Activated gamma-delta T cell treated with anti-CD3 and anti-CD28 coated beads, Interleukin-2, amount 50 U/mL, for 16 hours (primary cell): ENCODE results near the gene TMEM253.

Experiments
- DNase-seq: peaks from one replicate; pipeline ENCODE4 v3.0.0-alpha.2; 2020; ENCODE audit warnings: low read depth

The TMEM253 gene

DNA sequence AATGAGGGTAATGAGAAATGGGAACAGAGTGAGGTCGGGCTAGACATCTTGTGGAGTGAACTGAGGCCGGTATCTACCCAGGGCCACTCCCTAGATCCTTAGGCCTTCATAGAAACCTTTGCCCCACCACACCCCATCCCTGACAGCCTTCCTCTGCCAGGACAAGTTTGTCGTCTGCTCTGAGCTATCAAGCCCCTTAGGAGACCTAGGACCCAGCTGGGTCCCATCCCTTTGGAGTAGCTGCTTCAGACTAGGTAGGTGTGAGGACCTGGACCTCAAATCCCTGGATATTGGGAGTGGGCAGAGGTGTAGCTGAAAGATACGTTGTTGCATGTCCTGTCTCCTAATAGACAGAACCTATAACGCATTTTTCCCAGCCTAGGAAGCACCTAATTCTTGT lies at the start of gene TMEM253:
TMEM253 (plus strand) TSS at position 136 of the 400 bp plus-strand sequence. CDS start 278 bp downstream, outside the sequence.
- DNase-seq: no peak

DNA sequence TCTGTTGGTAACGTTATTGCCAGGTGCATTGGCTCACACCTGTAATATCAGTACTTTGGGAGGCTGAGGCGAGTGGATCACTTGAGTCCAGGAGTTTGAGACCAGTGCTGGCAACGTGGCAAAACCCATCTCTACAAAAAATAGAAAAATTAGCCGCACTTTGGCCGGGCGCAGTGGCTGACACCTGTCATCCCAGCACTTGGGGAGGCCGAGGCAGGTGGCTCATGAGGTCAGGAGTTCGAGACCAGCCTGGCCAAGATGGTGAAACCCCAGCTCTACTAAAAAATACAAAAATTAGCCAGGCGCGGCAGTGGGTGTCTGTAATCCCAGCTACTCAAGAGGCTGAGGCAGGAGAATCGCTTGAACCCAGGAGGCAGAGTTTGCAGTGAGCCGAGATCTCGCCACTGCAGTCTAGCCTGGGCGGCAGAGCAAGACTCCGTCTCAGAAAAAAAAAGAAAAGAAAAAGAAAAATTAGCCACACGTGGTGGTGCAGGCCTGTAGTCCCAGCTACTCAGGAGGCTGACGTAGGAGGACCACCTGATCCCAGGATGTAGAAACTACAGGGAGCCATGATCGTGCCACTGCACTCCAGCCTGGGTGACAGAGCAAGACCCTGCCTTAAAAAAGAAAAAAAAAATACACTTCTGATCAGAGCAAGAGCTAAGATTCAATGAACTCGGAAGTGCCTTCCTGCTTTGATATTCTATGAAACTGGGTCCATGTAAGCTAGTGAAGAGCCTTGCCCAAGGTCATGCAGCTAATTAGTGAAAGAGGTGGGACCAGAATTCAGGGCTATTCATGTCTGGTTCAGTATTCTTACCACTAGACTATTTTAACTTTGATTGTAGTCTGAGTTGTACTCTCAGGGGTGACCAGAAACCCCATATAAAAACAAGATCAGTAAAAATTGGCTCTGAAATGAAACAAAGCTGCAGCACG lies 47.4 kb upstream of the TMEM253 start:
- DNase-seq: no peak

DNA sequence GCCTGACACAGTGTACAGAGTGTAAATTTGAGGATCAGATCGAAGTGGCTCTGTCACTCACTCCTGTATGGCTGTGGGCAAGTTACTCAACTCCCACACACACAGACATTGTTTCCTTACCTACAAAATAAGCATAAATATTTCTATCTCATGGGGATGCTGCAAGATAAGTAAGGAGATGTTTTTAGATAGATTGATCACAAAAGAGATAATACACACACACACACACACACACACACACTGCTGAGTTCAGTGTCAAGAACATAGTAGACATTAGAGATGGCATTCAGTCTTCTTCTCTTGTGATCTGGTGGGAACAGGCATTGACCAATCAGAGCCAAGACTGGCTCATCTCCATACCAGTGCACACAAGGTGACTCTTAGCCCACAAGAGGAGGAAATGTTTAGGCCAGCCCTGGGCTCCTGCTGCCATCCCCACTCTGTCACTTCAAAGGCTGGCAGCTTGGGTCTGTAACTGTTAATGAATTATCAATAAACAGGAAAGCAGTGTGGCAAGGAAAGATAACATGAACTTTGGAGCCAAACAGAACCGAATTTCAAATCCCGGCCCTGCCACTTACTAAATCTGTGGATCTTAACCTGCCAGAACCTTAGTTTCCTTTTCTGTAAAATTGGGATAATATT lies 46.6 kb upstream of the TMEM253 start:
- no peak for DNase-seq

DNA sequence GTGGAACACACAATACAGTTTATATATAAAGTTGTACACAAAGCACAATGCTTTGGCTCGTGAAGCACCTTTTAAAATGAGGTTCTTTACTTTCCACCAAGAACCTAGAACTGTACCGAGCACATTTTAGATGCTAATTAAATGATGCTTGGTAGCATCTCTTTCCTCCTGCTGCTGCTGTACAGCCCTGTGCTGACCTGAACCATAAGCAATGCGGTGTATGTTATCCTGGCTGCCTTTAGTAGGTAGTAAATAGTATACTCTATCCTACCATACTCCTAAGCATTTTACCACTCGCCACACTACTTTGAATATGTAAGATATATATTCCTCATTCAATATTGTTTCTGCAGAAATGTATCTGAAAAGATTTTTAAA lies 46.1 kb upstream of the TMEM253 start:
- DNase-seq: no peak

DNA sequence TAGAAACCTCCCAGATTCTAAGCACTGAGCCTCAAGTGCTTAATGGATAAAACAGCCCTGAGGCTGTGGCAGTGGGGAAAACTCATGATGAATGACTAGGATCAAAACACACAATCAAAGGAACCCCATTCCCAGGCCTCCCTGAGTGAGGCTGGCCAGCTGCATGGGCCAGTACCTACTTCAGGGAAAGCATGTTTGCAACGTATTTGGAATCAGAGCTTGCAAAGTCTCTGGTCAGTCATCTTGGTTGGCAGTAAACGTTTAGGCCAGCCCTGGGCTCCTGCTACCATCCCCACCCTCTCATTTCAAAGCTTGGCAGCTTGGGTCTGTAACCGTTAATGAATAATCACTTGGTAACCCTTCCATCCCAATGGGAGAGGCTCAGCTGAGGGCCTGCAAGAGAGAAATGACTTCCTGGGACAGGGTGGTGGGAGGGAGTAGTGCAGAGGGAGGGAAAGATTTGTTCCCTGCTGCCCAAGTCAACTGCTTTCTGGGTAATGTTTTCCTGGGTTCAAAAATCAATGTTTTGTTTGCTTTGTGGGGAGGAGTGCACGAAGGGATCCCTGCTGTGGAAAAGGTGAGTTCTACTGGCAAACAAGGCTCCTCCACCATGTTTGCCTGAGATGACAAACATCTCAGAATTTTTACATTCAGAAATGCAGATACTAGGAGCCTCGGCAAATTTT lies 45.3 kb upstream of the TMEM253 start:
- no peak for DNase-seq

DNA sequence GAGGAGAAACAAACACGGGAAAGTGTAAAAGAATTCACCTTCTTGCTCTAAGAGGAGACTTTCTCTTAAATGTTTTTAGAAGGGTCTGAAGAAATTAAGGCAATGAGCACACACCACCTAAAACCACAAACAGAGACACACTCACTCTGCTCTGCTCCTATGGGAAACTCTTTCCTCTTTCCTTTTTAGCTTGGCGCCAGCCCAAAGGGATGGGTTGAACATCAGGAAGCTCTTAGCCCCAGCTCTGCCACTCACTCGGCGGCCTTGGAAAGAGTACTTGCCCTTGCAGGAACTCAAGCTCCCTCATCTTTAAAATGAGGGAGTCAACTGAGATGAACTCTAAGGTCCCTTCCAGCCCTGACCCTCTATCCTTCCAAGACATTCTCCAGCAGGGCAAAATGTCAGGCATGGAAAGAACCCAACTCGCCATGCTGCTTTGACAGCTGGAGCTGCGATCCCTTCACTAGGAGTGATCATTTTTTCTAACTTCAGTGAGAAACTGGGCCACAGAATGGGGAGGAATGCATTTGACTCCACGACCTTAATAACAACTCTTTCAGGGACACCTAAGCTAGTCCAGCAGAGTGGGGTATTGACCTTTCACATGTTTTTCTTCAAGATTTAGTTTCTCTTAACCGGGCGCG lies 44.2 kb upstream of the TMEM253 start:
- no peak for DNase-seq

DNA sequence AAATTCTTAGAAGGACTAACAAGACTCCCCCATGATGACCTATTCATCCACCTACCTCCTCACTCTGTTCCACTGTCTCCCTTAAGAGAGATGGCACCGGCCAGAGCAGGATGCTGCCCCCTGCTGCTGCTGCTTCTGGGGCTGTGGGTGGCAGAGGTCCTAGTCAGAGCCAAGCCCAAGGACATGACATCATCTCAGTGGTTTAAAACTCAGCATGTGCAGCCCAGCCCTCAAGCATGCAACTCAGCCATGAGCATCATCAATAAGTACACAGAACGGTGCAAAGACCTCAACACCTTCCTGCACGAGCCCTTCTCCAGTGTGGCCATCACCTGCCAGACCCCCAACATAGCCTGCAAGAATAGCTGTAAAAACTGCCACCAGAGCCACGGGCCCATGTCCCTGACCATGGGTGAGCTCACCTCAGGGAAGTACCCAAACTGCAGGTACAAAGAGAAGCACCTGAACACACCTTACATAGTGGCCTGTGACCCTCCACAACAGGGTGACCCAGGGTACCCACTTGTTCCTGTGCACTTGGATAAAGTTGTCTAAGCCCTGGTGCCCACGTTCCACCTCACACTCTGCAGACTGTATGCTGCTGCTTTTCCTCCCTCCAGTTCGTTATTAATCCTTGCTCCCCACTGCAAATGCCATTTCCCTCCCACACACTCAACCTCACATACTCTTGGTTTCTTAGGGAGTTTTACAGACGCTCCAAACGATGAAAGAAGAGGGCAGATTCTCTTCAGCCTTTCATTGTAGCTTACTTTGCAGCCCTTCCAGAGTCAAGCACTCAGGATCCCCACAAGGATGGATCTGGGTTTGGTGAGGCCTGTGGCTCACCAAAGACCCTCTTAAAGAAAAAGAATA lies 42.8 kb upstream of the TMEM253 start, which contains the start of gene RNASE8:
RNASE8 (plus strand) TSS at position 20 of the 873 bp plus-strand sequence; CDS start at position 91, 71 bp downstream.
- DNase-seq: no peak

DNA sequence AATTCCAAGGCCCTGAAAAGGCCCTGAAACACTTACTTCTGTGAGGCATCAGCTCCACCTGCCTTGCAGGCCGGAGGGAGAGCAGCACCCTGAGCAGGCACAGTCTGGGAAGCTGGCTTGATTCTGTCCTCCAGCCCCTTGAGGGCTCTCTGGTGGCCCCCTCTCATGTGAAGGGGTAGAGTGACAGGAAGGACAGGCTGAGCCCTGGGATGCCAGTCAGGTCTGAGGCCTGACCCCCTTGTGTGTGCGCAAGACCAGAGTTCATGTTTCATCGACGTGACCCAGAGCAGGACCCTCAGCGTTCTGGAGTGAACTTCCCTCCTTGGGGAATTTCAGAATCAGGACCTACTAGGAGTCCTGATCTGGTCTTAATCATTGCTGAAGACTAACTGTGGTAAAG lies 42.0 kb upstream of the TMEM253 start:
- DNase-seq: no peak

DNA sequence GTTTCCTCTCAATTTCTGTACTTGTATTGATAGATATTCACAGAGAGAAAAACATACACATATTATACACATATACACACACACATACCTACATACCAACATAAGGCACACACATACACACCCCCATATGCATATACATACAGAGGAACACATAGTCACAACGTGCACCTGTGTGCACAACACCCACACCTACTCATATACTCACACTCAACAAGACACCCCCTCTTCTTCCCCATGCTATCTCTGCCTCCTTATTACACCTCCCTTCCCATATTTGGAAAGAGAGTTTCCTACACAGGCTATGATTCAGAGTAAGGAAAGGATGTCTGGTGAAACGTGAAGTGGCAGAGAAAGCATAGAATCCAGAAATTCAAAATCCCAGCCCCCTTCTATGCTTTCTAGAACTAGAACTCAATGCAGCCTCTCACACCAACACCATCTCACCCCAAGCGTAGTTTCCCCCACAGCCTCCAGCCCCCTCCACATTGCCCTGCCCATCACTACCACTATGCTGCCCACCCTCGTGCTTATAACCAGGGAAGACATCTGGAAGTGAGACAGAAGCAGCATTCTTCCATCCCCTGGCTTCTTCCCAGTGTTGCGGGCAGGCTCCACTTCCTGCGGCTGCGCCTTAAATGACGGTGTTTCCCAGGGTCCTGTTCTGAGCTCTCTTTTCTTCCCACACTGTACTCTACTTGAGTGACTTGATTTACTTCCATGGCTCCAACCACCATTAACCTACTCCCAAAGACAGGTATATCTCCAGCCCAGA lies 40.8 kb upstream of the TMEM253 start:
- DNase-seq: no peak

DNA sequence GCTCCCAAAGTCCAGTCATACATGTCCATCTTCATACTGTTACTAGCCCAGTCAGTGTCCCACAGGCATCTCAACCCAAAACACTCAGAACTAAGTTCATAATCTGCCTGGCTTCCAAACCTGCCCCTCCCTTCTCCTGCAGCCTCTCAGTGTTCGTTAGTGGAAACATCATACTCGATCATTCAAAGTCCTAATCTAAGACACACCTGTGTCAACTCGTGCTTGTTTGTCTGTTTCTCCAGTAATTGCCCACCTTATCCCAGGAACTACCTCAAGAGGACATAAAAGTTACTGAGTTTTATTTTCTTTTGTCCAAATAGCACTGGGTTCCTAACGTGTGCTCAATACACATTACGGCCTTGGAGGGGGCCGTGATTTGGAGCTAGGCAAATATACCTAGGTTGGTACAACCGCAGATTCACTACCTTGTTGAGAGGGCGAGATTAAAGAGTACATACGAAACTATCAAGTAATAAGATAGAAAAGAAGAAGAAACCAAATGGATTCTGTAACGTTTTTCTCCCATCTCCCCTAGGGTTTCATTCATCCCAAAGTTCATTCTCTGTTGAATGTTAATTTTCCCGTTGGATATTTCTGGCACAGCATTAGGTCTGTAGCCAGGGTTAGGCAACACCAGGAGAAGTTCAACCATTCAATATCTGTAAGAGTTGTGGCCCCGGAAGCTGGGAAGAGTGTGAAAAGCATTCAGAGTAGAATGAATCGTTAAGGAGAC lies 40.1 kb upstream of the TMEM253 start:
- no peak for DNase-seq

DNA sequence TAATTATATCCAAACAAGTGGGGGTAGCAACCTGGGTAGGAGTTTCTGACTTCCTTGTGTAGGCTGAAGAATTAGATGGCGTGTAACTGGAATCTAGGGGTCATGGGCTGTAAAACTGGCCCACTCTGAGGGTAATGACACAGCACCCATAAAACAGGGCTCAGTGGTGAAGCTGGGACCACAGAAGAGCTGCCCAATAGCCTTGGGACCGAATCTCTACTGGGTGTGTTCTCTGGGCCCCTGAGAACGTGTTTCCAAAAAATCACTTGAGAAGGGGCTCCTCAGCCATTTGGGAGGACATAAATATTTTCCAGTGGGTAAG lies 39.6 kb upstream of the TMEM253 start:
- DNase-seq: no peak

DNA sequence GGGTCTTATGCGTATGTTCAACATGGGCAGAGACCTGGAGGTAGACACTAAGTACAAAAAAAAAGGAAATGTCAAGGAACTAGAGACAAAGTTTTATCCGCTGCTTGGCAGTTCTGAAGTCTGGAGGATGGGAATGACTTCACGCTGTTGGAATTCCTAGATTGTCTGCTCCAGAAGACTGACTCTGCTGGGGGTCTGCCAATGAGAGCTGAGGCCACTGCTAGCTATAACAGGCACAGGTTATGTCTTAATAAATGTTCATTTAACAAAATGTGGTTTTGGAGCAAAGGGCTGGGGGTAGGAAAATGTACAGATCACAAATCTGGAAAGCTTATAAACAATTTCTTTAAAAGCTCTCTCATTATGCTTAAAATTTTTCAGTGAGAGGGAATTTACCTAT lies 37.4 kb upstream of the TMEM253 start:
- no peak for DNase-seq

DNA sequence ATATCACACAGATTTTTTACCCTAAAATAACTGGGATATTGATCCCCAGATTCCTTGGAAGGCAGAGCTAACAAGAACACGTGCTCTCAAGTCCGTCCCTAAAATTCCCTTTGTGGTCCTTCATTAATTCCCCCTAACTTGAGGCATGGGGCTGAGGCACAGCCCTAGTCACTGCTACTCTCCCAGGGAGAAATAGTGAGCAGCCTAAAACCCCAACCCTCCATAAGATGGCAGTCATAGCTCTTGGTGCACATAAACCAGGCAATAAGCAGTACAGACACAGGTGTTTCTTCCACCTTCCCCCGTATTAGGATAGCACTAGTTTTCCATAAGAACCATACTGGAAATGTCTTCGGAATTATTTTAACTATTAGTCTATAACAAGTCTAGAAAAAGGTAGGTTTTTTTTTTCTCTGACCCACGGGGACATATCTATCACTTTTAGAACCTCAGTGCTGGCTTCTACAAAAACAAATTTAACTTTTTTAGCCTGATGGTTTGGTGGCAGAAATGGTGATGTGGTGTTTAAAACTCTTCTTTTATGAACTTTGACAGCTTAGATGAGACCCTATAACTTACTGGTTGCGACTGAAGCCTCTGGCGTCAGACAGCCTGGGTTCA lies 33.9 kb upstream of the TMEM253 start:
- DNase-seq: no peak

DNA sequence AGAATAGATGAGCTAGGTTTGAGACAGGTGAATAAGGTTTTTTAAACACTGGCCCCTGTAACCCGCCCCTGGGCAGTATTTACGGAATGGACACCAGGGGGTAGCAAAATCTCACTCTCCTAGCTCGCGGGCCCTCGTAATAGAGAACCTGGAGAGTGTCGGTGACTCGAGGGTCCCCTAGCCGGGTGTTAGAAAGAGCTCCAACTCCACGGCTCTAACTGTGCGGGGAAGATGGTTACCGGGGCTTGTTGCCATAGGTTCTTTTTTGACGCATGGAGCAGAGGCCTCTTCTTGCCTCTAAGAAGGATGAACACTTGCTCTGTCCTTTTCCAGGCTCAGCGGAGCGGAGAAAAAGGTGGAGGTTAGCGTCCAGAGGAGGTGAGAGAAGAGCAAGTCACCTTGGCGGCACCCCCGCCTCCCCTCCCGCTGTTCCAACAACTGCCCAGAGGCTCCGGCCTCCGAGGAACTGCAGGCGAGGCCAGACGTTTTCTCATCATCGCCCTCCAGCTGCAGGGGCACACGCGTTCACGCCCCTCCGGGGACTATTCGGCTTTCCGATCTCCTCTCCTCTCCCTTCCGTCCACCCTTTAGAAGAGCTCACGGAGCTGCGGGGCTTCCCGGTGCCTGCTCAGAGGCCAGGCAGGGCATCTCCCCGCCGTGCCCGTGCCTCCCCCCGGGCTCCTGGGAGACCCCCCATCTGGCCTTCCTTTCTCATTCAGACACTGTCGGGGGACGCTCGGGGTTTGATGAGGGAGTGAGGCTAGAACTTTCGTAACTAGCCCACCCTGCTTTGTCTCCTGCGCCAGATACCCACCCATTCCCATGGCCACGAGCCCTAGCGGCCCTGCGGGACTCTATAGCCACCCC lies 32.1 kb upstream of the TMEM253 start:
- DNase-seq: no peak

DNA sequence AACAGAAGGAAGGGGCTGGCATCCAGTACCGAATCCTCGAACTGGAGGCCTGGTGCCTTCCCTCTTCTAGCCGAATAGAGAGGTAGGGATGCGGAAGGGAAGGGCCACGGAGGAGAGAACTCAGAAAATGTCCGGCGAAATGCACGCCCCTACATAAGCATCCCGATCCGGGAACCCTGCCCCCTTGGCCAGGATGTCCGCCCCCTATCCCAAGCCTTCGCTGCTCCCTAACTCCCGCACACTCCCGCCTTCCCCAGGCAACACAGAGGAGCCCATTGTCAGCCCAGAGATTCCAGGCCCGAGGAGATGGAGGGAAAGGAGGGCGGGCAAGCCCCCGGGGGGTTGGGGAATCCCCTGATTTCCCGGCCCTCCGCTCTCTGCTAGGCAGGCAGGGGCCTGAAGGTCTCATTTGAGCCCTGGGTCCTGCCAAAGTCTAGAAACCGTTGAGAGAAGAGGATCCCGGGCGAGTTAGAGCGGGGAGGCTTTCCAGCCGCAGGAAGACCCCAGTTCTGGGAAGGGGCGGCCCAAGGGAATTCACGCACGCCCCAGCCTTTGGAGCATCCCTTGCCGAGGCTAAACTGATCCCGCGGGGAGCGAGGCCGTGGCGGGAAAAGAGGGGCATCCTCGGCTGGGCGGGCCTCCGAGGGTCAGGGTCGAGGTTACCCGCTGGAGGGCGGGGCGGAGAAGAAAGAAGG lies 31.3 kb upstream of the TMEM253 start:
- no peak for DNase-seq

DNA sequence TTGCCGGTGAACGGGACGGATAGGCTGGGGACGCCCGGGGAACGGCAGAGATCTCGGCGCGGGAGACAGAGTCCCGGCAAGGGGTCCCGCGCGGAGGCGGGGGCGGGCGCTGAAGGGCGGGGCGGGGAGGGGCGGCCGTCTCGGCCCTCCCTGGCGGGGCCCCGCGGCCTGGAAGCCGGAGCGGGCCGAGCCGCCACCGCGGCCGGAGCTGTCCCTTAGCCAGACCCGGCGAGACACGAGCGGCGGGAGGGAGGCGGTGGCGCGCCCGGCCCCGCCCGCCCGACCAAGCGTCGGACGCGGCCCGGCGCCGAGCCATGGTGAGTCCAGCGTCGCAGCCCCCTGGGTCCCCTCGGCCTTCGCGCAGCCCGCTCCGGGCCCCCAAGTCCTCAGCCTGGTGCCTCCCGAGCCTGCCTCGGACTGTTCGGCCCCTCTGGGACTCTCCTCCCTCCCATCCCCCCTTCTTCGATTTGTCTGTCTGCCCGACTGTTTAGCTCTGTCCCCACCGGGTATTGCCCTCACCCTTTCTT lies 30.7 kb upstream of the TMEM253 start, which contains the start of gene ARHGEF40:
ARHGEF40 (plus strand) TSS at position 222 of the 527 bp plus-strand sequence; CDS start at position 315, 93 bp downstream.
- no peak for DNase-seq

DNA sequence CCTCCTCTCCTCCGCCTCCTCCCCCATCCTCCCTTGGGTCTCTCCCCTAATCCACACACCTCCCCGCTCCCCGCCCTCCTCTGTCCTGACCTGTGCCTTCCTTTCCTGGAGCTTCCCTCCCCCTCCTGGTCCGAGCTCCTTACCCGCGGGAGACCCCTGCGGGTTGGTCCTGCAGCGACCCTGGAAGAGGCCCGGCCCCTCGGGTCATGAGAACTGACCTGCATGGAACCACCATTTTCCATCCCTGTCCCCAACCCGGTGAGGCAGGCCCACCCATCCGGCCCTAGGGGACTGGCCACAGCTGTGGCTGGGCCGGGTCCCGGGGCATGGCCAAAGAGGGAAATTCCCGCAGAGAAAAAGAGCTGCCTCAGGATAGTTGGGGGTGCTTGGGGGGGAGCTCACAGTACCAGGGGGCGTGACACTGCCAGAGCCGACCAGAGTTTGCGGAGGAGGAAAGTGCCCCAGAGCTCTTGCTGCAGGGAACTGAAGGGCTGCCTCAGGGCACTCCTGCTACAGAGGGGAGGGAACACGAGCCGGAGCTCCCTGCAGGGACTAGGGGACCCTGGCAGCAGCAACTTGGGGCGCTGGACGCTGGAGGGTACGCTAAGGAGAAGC lies 30.1 kb upstream of the TMEM253 start:
- DNase-seq: no peak
